Measurements from ENCODE around the gene CFAP65. TPM values are rescaled to one million over a fixed set of nuclear protein-coding genes. Genes with fewer than 3 reads are reported as not detected.
A peak's percentile ranks its signal among the peaks of the same experiment; 100 is the strongest.

Gene CFAP65
- total RNA-seq, 5 donors from 2014 or later (not counting 1 experiment from before 2014, with no cell fraction given): 0.16 TPM; not detected in 4

- H3K27ac ChIP-seq (ENCODE audit: low read length): no peak overlapping the region
- peaks cover 58 to 80% of the 10 kb centered on the region in 2 donors for H3K27me3 Mint-ChIP-seq
Observed at GRCh38 chr2:218958276-218958675, 83.0 kb downstream of the CFAP65 start.

GRCh38 chr2:218957671-218958070 lies 83.6 kb downstream of the CFAP65 start:
- DNase-seq (no peak), ATAC-seq (replicated peaks in 1 of 4) (no peak)
- no peaks in the 10 kb centered on the region for H3K36me3 ChIP-seq (ENCODE audit: control insufficient read depth in 2 of 2, extremely low read depth in 1 of 2, insufficient read depth in 1 of 2, low read length in 1 of 2)
- peaks cover 11 to 66% of the 10 kb centered on the region in 2 experiments for H3K27me3 ChIP-seq (replicated peaks in 1 of 2; ENCODE audit: control insufficient read depth in 2 of 2, extremely low read depth in 1 of 2, insufficient read depth in 2 of 2, low read length in 1 of 2)
- H3K4me1 ChIP-seq (ENCODE audit: control insufficient read depth in 1 of 2, extremely low read depth in 1 of 2, insufficient read depth in 2 of 2, low read length in 2 of 2): peaks cover 0 to 29% of the 10 kb centered on the region in 2 experiments
- H3K4me1 Mint-ChIP-seq: peaks cover 11 to 28% (median 16%) of the 10 kb centered on the region in 3 donors
- no peak overlapping the region for H3K4me3 Mint-ChIP-seq
- CTCF ChIA-PET: no interaction called here
- H3K27me3 Mint-ChIP-seq: peaks cover 61 to 80% of the 10 kb centered on the region in 2 donors
- H3K9me3 ChIP-seq: no peaks in the 10 kb centered on the region
- H3K4me3 ChIP-seq (ENCODE audit: control insufficient read depth in 1 of 2, extremely low read depth in 1 of 2, low read length in 1 of 2): no peak overlapping the region
- no peak overlapping the region for H3K27ac Mint-ChIP-seq
- H3K9me3 Mint-ChIP-seq: no peaks in the 10 kb centered on the region
- POLR2A ChIA-PET: no interaction called here
- WGBS (ENCODE audit: insufficient coverage): 72% methylated on average over 4 of the region's 4 CpGs
- no peak overlapping the region for H3K27ac ChIP-seq (ENCODE audit: low read length)
- H3K36me3 Mint-ChIP-seq: no peaks in the 10 kb centered on the region

More at GRCh38 chr2:218958276-218958675, 83.0 kb downstream of the CFAP65 start:
- POLR2A ChIA-PET: no interaction called here
- CTCF ChIA-PET: no interaction called here
- DNase-seq: no peak
- Histone ChIP-seq H3K27me3 (replicated peaks in 1 of 2; ENCODE audit: control insufficient read depth in 2 of 2, extremely low read depth in 1 of 2, insufficient read depth in 2 of 2, low read length in 1 of 2) (peaks cover 11 to 70% of the 10 kb centered on the region in 2 experiments), H3K4me3 (ENCODE audit: control insufficient read depth in 1 of 2, extremely low read depth in 1 of 2, low read length in 1 of 2) (no peak overlapping the region), H3K9me3 (no peaks in the 10 kb centered on the region), H3K4me1 (ENCODE audit: control insufficient read depth in 1 of 2, extremely low read depth in 1 of 2, insufficient read depth in 2 of 2, low read length in 2 of 2) (peaks cover 0 to 35% of the 10 kb centered on the region in 2 experiments), H3K36me3 (ENCODE audit: control insufficient read depth in 2 of 2, extremely low read depth in 1 of 2, insufficient read depth in 1 of 2, low read length in 1 of 2) (no peaks in the 10 kb centered on the region)
- peak overlapping the region in 1 of 3 donors; percentile 68 for H3K4me3 Mint-ChIP-seq
- peaks cover 11 to 28% (median 18%) of the 10 kb centered on the region in 3 donors for H3K4me1 Mint-ChIP-seq
- H3K36me3 Mint-ChIP-seq: no peaks in the 10 kb centered on the region
- no CpG with 5 or more reads among the region's 1 CpG for WGBS (ENCODE audit: insufficient coverage)
- ATAC-seq (replicated peaks in 1 of 4): no peak
- no peak overlapping the region for H3K27ac Mint-ChIP-seq
- H3K9me3 Mint-ChIP-seq: no peaks in the 10 kb centered on the region

GRCh38 chr2:218956039-218956438 lies 85.3 kb downstream of the CFAP65 start:
- Histone ChIP-seq H3K4me3 (ENCODE audit: control insufficient read depth in 1 of 2, extremely low read depth in 1 of 2, low read length in 1 of 2) (no peak overlapping the region), H3K36me3 (ENCODE audit: control insufficient read depth in 2 of 2, extremely low read depth in 1 of 2, insufficient read depth in 1 of 2, low read length in 1 of 2) (no peaks in the 10 kb centered on the region), H3K9me3 (no peaks in the 10 kb centered on the region), H3K4me1 (ENCODE audit: control insufficient read depth in 1 of 2, extremely low read depth in 1 of 2, insufficient read depth in 2 of 2, low read length in 2 of 2) (peaks cover 0 to 20% of the 10 kb centered on the region in 2 experiments), H3K27me3 (replicated peaks in 1 of 2; ENCODE audit: control insufficient read depth in 2 of 2, extremely low read depth in 1 of 2, insufficient read depth in 2 of 2, low read length in 1 of 2) (peaks cover 3 to 59% of the 10 kb centered on the region in 2 experiments), H3K27ac (ENCODE audit: low read length) (no peak overlapping the region)
- ATAC-seq (replicated peaks in 1 of 4): no peak
- WGBS (ENCODE audit: insufficient coverage): no CpG with 5 or more reads among the region's 1 CpG
- Mint-ChIP-seq H3K27me3 (peaks cover 61 to 76% of the 10 kb centered on the region in 2 donors), H3K36me3 (no peaks in the 10 kb centered on the region), H3K27ac (no peak overlapping the region), H3K4me3 (no peak overlapping the region), H3K4me1 (peaks cover 7 to 20% (median 8%) of the 10 kb centered on the region in 3 donors), H3K9me3 (no peaks in the 10 kb centered on the region)
- DNase-seq: no peak
- CTCF ChIA-PET: no interaction called here
- POLR2A ChIA-PET: no interaction called here

GRCh38 chr2:218954541-218955300 lies 86.6 kb downstream of the CFAP65 start:
- no peaks in the 10 kb centered on the region for H3K9me3 ChIP-seq
- H3K36me3 Mint-ChIP-seq: no peaks in the 10 kb centered on the region
- DNase-seq (no peak), ATAC-seq (replicated peaks in 1 of 4) (no peak)
- no peak overlapping the region for H3K27ac ChIP-seq (ENCODE audit: low read length)
- ChIA-PET POLR2A (no interaction called here), CTCF (interaction anchor here in 1 of 2 donors (0.6 kb wide), 1 partner anchor 43 kb away, joined by 10 read pairs; no protein-coding TSS in a partner anchor)
- H3K4me3 ChIP-seq (ENCODE audit: control insufficient read depth in 1 of 2, extremely low read depth in 1 of 2, low read length in 1 of 2): no peak overlapping the region
- peaks cover 0 to 9% of the 10 kb centered on the region in 2 experiments for H3K4me1 ChIP-seq (ENCODE audit: control insufficient read depth in 1 of 2, extremely low read depth in 1 of 2, insufficient read depth in 2 of 2, low read length in 2 of 2)
- H3K27ac Mint-ChIP-seq: no peak overlapping the region
- WGBS (ENCODE audit: insufficient coverage): 78% methylated on average over 4 of the region's 8 CpGs
- no peaks in the 10 kb centered on the region for H3K9me3 Mint-ChIP-seq
- no peak overlapping the region for H3K4me3 Mint-ChIP-seq
- peaks cover 4 to 13% (median 5%) of the 10 kb centered on the region in 3 donors for H3K4me1 Mint-ChIP-seq
- peaks cover 66 to 76% of the 10 kb centered on the region in 2 donors for H3K27me3 Mint-ChIP-seq
- no peaks in the 10 kb centered on the region for H3K36me3 ChIP-seq (ENCODE audit: control insufficient read depth in 2 of 2, extremely low read depth in 1 of 2, insufficient read depth in 1 of 2, low read length in 1 of 2)
- H3K27me3 ChIP-seq (replicated peaks in 1 of 2; ENCODE audit: control insufficient read depth in 2 of 2, extremely low read depth in 1 of 2, insufficient read depth in 2 of 2, low read length in 1 of 2): peaks cover 4 to 52% of the 10 kb centered on the region in 2 experiments

GRCh38 chr2:218953366-218953954 lies 87.9 kb downstream of the CFAP65 start:
- H3K4me1 ChIP-seq (ENCODE audit: control insufficient read depth in 1 of 2, extremely low read depth in 1 of 2, insufficient read depth in 2 of 2, low read length in 2 of 2): no peaks in the 10 kb centered on the region
- H3K4me3 Mint-ChIP-seq: no peak overlapping the region
- H3K27me3 ChIP-seq (replicated peaks in 1 of 2; ENCODE audit: control insufficient read depth in 2 of 2, extremely low read depth in 1 of 2, insufficient read depth in 2 of 2, low read length in 1 of 2): peaks cover 4 to 48% of the 10 kb centered on the region in 2 experiments
- no peaks in the 10 kb centered on the region for H3K9me3 ChIP-seq
- no peak overlapping the region for H3K4me3 ChIP-seq (ENCODE audit: control insufficient read depth in 1 of 2, extremely low read depth in 1 of 2, low read length in 1 of 2)
- ATAC-seq (replicated peaks in 1 of 4) (no peak), DNase-seq (no peak)
- no peak overlapping the region for H3K27ac Mint-ChIP-seq
- 76% methylated on average over 18 of the region's 18 CpGs for WGBS (ENCODE audit: insufficient coverage)
- ChIA-PET CTCF (no interaction called here), POLR2A (no interaction called here)
- no peaks in the 10 kb centered on the region for H3K36me3 ChIP-seq (ENCODE audit: control insufficient read depth in 2 of 2, extremely low read depth in 1 of 2, insufficient read depth in 1 of 2, low read length in 1 of 2)
- peaks cover 0 to 5% (median 0%) of the 10 kb centered on the region in 3 donors for H3K4me1 Mint-ChIP-seq
- no peak overlapping the region for H3K27ac ChIP-seq (ENCODE audit: low read length)
- H3K27me3 Mint-ChIP-seq: peaks cover 61 to 67% of the 10 kb centered on the region in 2 donors
- H3K36me3 Mint-ChIP-seq: no peaks in the 10 kb centered on the region
- H3K9me3 Mint-ChIP-seq: no peaks in the 10 kb centered on the region
